Activated T-helper 17 cell treated with anti-CD3 and anti-CD28 coated beads, Interleukin-2, amount 50 U/mL, for 72 hours (primary cell): ENCODE results near the gene CAMKK1. TPM values are rescaled to one million over a fixed set of nuclear protein-coding genes. Genes with fewer than 3 reads are reported as not detected.

ENCODE experiments used
- ATAC-seq: fragments of 150-1000 bp; cut with Tn5 transposase; replicated peaks from 2 replicates; pipeline ENCODE4 v1.10.0; 2021; ENCODE audit warnings: mild to moderate bottlenecking, moderate library complexity
- H3K27ac Mint-ChIP-seq: one replicate; pipeline ENCODE4 v1.8.0; 2022; ENCODE audit warnings: mixed read lengths
- H3K27me3 Mint-ChIP-seq: one replicate; pipeline ENCODE4 v1.8.0; 2022; ENCODE audit warnings: mixed read lengths
- H3K36me3 Mint-ChIP-seq: one replicate; pipeline ENCODE4 v1.8.0; 2022; ENCODE audit warnings: low read depth, mild to moderate bottlenecking, mixed read lengths
- H3K4me1 Mint-ChIP-seq: one replicate; pipeline ENCODE4 v1.8.0; 2022; ENCODE audit warnings: mixed read lengths
- H3K4me3 Mint-ChIP-seq: one replicate; pipeline ENCODE4 v1.8.0; 2022; ENCODE audit warnings: mild to moderate bottlenecking, mixed read lengths
- H3K9me3 Mint-ChIP-seq: one replicate; pipeline ENCODE4 v1.8.0; 2022; ENCODE audit warnings: mixed read lengths
- total RNA-seq, 2 donors: library from RNA; stranded (reverse); gene quantifications; one replicate each; pipeline ENCODE4 v1.2.3, GENCODE V29; 2022

The CAMKK1 gene
- total RNA-seq, 2 donors from 2014 or later, result 4.0 to 4.9 TPM

- Mint-ChIP-seq H3K27me3 (no peaks in the 10 kb centered on the region), H3K4me1 (peaks cover 18% of the 10 kb centered on the region), H3K4me3 (no peak overlapping the region), H3K9me3 (no peaks in the 10 kb centered on the region), H3K27ac (peak overlapping the region; percentile 20), H3K36me3 (no peaks in the 10 kb centered on the region)
- no peak for ATAC-seq
Measured at GRCh38 chr17:3885271-3885670, 7.6 kb downstream of the CAMKK1 start.

- H3K4me1 Mint-ChIP-seq, result peaks cover 15% of the 10 kb centered on the region
- no peaks in the 10 kb centered on the region for H3K36me3 Mint-ChIP-seq
- H3K4me3 Mint-ChIP-seq, result no peak overlapping the region
- H3K27me3 Mint-ChIP-seq, result no peaks in the 10 kb centered on the region
- H3K9me3 Mint-ChIP-seq, result no peaks in the 10 kb centered on the region
- no peak overlapping the region for H3K27ac Mint-ChIP-seq
- ATAC-seq, result no peak
Measured at GRCh38 chr17:3884188-3884587, 8.7 kb downstream of the CAMKK1 start.

- no peak for ATAC-seq
- Mint-ChIP-seq H3K36me3 (no peaks in the 10 kb centered on the region), H3K27ac (no peak overlapping the region), H3K4me3 (no peak overlapping the region), H3K27me3 (no peaks in the 10 kb centered on the region), H3K4me1 (peaks cover 8% of the 10 kb centered on the region), H3K9me3 (no peaks in the 10 kb centered on the region)
Measured at GRCh38 chr17:3882276-3882675, 10.6 kb downstream of the CAMKK1 start.

- no peaks in the 10 kb centered on the region for H3K9me3 Mint-ChIP-seq
- H3K36me3 Mint-ChIP-seq, result peaks cover 3% of the 10 kb centered on the region
- no peaks in the 10 kb centered on the region for H3K27me3 Mint-ChIP-seq
- peak overlapping the region; percentile 22 for H3K27ac Mint-ChIP-seq
- H3K4me1 Mint-ChIP-seq, result no peaks in the 10 kb centered on the region
- no peak overlapping the region for H3K4me3 Mint-ChIP-seq
- no peak for ATAC-seq
Measured at GRCh38 chr17:3880983-3881382, 11.9 kb downstream of the CAMKK1 start.

GRCh38 chr17:3879591-3880417, 13.0 kb downstream of the CAMKK1 start:
- Mint-ChIP-seq H3K9me3 (no peaks in the 10 kb centered on the region), H3K4me3 (no peak overlapping the region), H3K4me1 (no peaks in the 10 kb centered on the region), H3K27me3 (no peaks in the 10 kb centered on the region), H3K36me3 (peaks cover 11% of the 10 kb centered on the region), H3K27ac (no peak overlapping the region)
- no peak for ATAC-seq

- ATAC-seq, result no peak
- Mint-ChIP-seq H3K4me1 (no peaks in the 10 kb centered on the region), H3K9me3 (no peaks in the 10 kb centered on the region), H3K36me3 (peaks cover 11% of the 10 kb centered on the region), H3K27me3 (no peaks in the 10 kb centered on the region), H3K27ac (no peak overlapping the region), H3K4me3 (no peak overlapping the region)
Measured at GRCh38 chr17:3879186-3879585, 13.7 kb downstream of the CAMKK1 start.

GRCh38 chr17:3877220-3877619, 15.6 kb downstream of the CAMKK1 start:
- no peak overlapping the region for H3K4me3 Mint-ChIP-seq
- no peaks in the 10 kb centered on the region for H3K27me3 Mint-ChIP-seq
- no peaks in the 10 kb centered on the region for H3K4me1 Mint-ChIP-seq
- H3K9me3 Mint-ChIP-seq, result no peaks in the 10 kb centered on the region
- peaks cover 11% of the 10 kb centered on the region for H3K36me3 Mint-ChIP-seq
- ATAC-seq, result no peak
- no peak overlapping the region for H3K27ac Mint-ChIP-seq

GRCh38 chr17:3875317-3875716, 17.5 kb downstream of the CAMKK1 start:
- H3K27ac Mint-ChIP-seq, result no peak overlapping the region
- ATAC-seq, result no peak

GRCh38 chr17:3873862-3874261, 19.0 kb downstream of the CAMKK1 start:
- Mint-ChIP-seq H3K9me3 (no peaks in the 10 kb centered on the region), H3K27ac (no peak overlapping the region)
- no peak for ATAC-seq

More at GRCh38 chr17:3875317-3875716, 17.5 kb downstream of the CAMKK1 start:
- no peaks in the 10 kb centered on the region for H3K27me3 Mint-ChIP-seq
- H3K9me3 Mint-ChIP-seq, result no peaks in the 10 kb centered on the region
- no peak overlapping the region for H3K4me3 Mint-ChIP-seq
- peaks cover 16% of the 10 kb centered on the region for H3K36me3 Mint-ChIP-seq
- peaks cover 4% of the 10 kb centered on the region for H3K4me1 Mint-ChIP-seq

GRCh38 chr17:3870871-3871306, 22.0 kb downstream of the CAMKK1 start:
- Mint-ChIP-seq H3K36me3 (peaks cover 12% of the 10 kb centered on the region), H3K9me3 (no peaks in the 10 kb centered on the region), H3K4me1 (peaks cover 4% of the 10 kb centered on the region), H3K4me3 (peak overlapping the region; percentile 43), H3K27me3 (no peaks in the 10 kb centered on the region), H3K27ac (peak overlapping the region; percentile 88)
- ATAC-seq, result no peak

More at GRCh38 chr17:3873862-3874261, 19.0 kb downstream of the CAMKK1 start:
- Mint-ChIP-seq H3K4me1 (peaks cover 4% of the 10 kb centered on the region), H3K27me3 (no peaks in the 10 kb centered on the region), H3K36me3 (peaks cover 16% of the 10 kb centered on the region), H3K4me3 (no peak overlapping the region)

GRCh38 chr17:3867606-3868005, 25.2 kb downstream of the CAMKK1 start:
- ATAC-seq, result no peak

GRCh38 chr17:3867106-3867505, 25.7 kb downstream of the CAMKK1 start:
- H3K4me3 Mint-ChIP-seq, result no peak overlapping the region
- H3K27ac Mint-ChIP-seq, result no peak overlapping the region
- peaks cover 8% of the 10 kb centered on the region for H3K4me1 Mint-ChIP-seq
- H3K27me3 Mint-ChIP-seq, result no peaks in the 10 kb centered on the region
- no peaks in the 10 kb centered on the region for H3K9me3 Mint-ChIP-seq
- no peak for ATAC-seq
- H3K36me3 Mint-ChIP-seq, result peaks cover 5% of the 10 kb centered on the region

More at GRCh38 chr17:3867606-3868005, 25.2 kb downstream of the CAMKK1 start:
- Mint-ChIP-seq H3K4me1 (peaks cover 4% of the 10 kb centered on the region), H3K4me3 (no peak overlapping the region), H3K36me3 (peaks cover 5% of the 10 kb centered on the region), H3K27me3 (no peaks in the 10 kb centered on the region), H3K9me3 (no peaks in the 10 kb centered on the region), H3K27ac (no peak overlapping the region)

GRCh38 chr17:3866276-3866675, 26.6 kb downstream of the CAMKK1 start:
- Mint-ChIP-seq H3K9me3 (no peaks in the 10 kb centered on the region), H3K27me3 (no peaks in the 10 kb centered on the region), H3K36me3 (peaks cover 5% of the 10 kb centered on the region), H3K4me3 (no peak overlapping the region), H3K4me1 (peaks cover 8% of the 10 kb centered on the region), H3K27ac (no peak overlapping the region)
- no peak for ATAC-seq

- H3K4me1 Mint-ChIP-seq, result peaks cover 4% of the 10 kb centered on the region
- H3K4me3 Mint-ChIP-seq, result no peak overlapping the region
- no peaks in the 10 kb centered on the region for H3K27me3 Mint-ChIP-seq
- H3K27ac Mint-ChIP-seq, result no peak overlapping the region
- H3K9me3 Mint-ChIP-seq, result no peaks in the 10 kb centered on the region
- no peaks in the 10 kb centered on the region for H3K36me3 Mint-ChIP-seq
- ATAC-seq, result no peak
Measured at GRCh38 chr17:3865176-3865575, 27.7 kb downstream of the CAMKK1 start.

GRCh38 chr17:3864534-3864933, 28.3 kb downstream of the CAMKK1 start:
- Mint-ChIP-seq H3K36me3 (no peaks in the 10 kb centered on the region), H3K4me1 (peaks cover 4% of the 10 kb centered on the region), H3K27me3 (no peaks in the 10 kb centered on the region), H3K4me3 (no peak overlapping the region), H3K9me3 (no peaks in the 10 kb centered on the region), H3K27ac (no peak overlapping the region)
- ATAC-seq, result no peak
